ENCODE results near the gene SLC22A23. TPM values are rescaled to one million over a fixed set of nuclear protein-coding genes. Genes with fewer than 3 reads are reported as not detected.

Gene SLC22A23
- total RNA-seq, 1 donor from 2014 or later = 18.7 TPM

DNA sequence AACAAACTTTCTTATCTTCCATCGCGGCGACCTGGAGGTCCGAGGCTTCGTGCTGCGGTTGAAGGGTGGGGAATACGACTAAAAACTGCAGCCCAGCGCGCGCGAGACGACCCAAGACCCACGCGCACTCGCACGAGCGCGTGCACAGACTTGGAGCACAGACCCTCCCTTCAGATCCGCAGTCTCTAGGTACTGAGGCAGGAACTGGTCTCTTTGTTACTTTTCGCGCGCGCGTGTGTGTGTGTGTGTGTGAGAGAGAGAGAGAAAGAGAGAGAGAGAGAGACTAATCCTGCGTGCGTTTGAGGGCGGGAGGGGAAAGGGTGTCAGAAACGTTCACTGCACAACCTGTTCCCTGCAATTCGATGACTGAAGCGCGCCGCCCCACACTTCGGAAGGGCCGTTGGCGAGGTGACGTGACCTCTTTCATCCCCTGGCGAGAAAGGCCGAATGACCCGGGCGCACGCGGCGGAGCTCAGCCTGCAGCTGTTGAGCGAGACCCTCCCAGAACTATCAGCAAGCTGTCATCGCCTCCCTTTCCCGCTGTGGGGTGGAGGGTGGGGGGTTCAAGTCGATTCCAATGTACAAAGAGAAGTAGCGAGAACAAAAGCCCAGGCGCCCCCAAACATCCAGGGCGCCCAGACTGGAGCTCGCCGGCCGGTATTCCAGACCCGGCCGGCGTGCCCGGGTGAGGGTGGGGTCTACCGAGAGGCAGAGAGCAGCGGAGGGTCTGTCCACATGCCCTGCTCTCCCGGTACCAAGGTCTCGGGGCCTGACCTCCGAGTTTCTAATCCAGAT is 227.9 kb downstream of the SLC22A23 start:
- DNase-seq (ENCODE audit: low read depth) (no peak), FAIRE-seq (no peak)
- no peak overlapping the region for H3K4me3 ChIP-seq (ENCODE audit: low read depth, low read length)
- no peaks in the 10 kb centered on the region for H3K36me3 ChIP-seq (ENCODE audit: control insufficient read depth, insufficient read depth, low read length)
- TF ChIP-seq, protein P1, sequence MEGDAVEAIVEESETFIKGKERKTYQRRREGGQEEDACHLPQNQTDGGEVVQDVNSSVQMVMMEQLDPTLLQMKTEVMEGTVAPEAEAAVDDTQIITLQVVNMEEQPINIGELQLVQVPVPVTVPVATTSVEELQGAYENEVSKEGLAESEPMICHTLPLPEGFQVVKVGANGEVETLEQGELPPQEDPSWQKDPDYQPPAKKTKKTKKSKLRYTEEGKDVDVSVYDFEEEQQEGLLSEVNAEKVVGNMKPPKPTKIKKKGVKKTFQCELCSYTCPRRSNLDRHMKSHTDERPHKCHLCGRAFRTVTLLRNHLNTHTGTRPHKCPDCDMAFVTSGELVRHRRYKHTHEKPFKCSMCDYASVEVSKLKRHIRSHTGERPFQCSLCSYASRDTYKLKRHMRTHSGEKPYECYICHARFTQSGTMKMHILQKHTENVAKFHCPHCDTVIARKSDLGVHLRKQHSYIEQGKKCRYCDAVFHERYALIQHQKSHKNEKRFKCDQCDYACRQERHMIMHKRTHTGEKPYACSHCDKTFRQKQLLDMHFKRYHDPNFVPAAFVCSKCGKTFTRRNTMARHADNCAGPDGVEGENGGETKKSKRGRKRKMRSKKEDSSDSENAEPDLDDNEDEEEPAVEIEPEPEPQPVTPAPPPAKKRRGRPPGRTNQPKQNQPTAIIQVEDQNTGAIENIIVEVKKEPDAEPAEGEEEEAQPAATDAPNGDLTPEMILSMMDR (IDR thresholded peaks at IDR 0.05; ENCODE audit: insufficient read depth, low read length, severe bottlenecking) = no peak
- H3K27me3 ChIP-seq (ENCODE audit: control insufficient read depth, insufficient read depth, low read length) = peaks cover 59% of the 10 kb centered on the region

DNA sequence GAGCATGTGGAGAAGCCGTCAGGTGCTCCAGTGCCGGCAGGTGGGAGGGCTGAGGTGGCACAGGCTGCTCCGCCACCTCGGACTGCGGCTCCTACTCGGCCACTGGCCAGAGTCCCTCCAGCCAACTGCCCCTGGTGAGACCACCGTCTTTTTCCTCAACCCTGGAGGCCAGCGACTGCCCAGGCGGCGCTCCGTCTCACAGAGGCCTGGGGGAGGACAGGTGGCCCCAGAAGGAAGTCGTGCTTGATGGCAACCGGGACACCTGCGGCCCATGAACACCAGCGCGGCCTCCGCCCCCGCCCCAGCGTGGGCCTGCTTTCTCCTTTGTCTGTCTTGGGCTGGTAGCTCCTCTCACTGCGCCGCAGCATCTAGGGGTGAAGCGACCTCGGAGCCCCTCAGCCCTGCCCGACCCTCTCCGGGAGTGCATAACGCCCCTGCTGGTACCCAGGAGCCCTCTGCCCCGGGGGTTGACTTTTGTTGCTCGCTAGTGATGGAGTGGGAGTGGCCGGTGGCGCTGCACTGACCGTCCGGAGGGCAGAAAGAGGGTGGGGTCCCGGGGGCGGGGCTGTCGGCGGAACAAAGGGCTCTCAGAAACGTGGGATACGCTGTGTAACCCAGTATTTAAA is 228.7 kb downstream of the SLC22A23 start:
- DNase-seq (ENCODE audit: low read depth) (no peak), FAIRE-seq (no peak)
- H3K27me3 ChIP-seq (ENCODE audit: control insufficient read depth, insufficient read depth, low read length) = peaks cover 56% of the 10 kb centered on the region
- H3K36me3 ChIP-seq (ENCODE audit: control insufficient read depth, insufficient read depth, low read length) = no peaks in the 10 kb centered on the region
- TF ChIP-seq, protein P1 (IDR thresholded peaks at IDR 0.05; ENCODE audit: insufficient read depth, low read length, severe bottlenecking) = no peak
- H3K4me3 ChIP-seq (ENCODE audit: low read depth, low read length) = no peak overlapping the region

DNA sequence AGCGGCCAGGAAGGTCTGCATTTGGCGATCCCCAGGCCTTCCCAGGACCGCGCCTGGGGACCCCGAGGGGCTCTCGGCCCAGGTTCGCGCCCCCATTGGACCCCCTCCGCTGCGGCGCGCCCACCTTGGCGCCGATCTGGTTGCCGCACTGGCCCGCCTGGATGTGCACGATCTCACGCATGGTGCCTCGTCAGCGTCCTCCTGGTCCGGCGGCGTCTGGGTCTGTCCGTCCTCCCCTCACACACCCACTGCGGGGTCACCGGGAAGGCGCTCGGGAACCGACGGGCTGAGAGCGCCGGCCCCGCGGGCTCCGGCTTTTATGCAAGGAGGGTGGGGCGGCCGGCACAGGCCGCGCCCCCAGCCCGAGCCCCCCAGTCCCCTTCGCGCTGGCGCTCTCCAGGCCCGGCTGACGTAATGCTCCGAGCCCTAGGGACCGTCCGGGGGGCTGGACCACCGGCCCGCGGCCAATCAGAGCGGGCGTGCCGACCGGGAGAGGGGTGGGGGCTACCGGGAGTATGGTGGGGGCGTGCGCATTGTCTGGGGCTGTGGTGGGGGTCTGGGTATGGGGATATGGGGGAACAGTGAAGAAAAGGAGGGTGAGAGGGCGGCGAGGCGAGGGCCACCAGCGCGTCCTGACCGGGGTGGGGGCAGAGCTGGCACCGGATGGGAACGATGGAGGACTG is 229.3 kb downstream of the SLC22A23 start, which contains the start of gene TUBB2B:
Gene TUBB2B (minus strand): TSS at position 291 of the 683 bp plus-strand sequence. CDS start 110 bp downstream, at position 181.
- TF ChIP-seq, protein P1 (IDR thresholded peaks at IDR 0.05; ENCODE audit: insufficient read depth, low read length, severe bottlenecking) = no peak
- Histone ChIP-seq H3K27me3 (ENCODE audit: control insufficient read depth, insufficient read depth, low read length) (peaks cover 54% of the 10 kb centered on the region), H3K4me3 (ENCODE audit: low read depth, low read length) (peak within 1 kb of the TSS; percentile 5), H3K36me3 (ENCODE audit: control insufficient read depth, insufficient read depth, low read length) (no peaks in the 10 kb centered on the region)
- DNase-seq (ENCODE audit: low read depth) (no peak), FAIRE-seq (no peak)

DNA sequence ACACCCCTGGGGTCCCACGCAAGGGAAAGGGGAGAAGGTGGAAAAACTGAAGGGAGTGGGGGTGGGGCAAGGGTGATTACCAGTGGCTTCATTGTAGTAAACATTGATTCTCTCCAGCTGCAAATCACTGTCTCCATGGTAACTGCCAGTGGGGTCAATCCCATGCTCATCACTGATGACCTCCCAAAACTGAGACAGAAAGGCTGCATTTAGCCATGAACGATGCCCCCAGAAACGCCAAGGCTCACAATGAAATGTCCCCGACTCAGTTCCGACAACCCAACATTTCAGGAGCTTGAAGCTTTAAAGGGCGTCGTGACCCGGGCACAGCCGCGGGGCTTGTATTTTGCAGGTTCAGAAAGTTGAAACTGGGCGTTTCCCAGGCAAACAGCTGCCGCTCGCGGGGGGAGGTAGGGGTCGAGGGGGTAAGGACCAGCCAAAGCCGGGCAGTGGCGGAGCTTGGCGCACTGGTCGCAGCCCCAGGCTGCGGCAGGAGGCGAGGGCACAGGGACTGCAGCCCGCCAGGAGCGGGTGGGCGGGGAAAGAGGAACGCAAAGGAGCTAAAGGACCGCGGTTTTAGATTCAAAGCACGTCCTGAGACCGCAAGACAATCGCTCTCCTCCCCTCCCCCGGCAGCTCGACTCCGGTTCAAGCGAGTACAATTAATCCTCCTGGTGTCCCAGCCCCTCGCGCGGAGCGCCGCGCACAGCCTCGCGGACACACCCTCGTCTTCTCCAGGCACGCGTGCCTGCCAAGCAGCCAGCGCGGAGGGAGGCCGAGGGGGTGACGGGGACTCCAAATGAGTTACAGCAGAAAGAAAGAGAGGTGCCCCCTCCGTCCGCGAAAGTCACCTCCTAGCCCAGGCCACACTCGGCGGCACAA is 230.1 kb downstream of the SLC22A23 start:
- DNase-seq (ENCODE audit: low read depth) (no peak), FAIRE-seq (no peak)
- H3K4me3 ChIP-seq (ENCODE audit: low read depth, low read length) = peak overlapping the region; percentile 5
- H3K36me3 ChIP-seq (ENCODE audit: control insufficient read depth, insufficient read depth, low read length) = no peaks in the 10 kb centered on the region
- peaks cover 48% of the 10 kb centered on the region for H3K27me3 ChIP-seq (ENCODE audit: control insufficient read depth, insufficient read depth, low read length)
- TF ChIP-seq, protein P1 (IDR thresholded peaks at IDR 0.05; ENCODE audit: insufficient read depth, low read length, severe bottlenecking) = no peak

DNA sequence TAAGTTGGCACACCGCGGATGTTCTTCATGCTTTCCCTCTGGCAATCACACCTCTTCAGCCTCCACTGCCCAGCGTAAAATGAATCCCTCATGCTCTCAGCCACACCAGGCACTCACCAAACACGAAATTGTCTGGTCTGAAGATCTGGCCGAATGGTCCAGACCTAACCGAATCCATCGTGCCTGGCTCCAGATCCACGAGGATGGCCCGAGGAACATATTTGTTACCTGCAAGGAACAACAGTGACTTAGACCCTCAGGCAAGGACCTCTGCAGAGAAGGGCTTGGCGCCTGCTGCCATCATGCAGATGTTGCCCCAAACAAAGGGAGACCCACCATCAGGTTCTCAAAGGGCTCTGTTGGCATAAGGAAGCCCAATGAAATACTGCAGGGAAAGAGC is 230.8 kb downstream of the SLC22A23 start:
- FAIRE-seq = no peak
- TF ChIP-seq, protein P1 (IDR thresholded peaks at IDR 0.05; ENCODE audit: insufficient read depth, low read length, severe bottlenecking) = no peak
- Histone ChIP-seq H3K27me3 (ENCODE audit: control insufficient read depth, insufficient read depth, low read length) (peaks cover 42% of the 10 kb centered on the region), H3K36me3 (ENCODE audit: control insufficient read depth, insufficient read depth, low read length) (no peaks in the 10 kb centered on the region), H3K4me3 (ENCODE audit: low read depth, low read length) (no peak overlapping the region)
- DNase-seq (ENCODE audit: low read depth) = no peak

Measured in bronchial epithelial cell (primary cell).